Kidney epithelial cell (primary cell): Measurements from ENCODE around the gene RETREG1. TPM values are rescaled to one million over a fixed set of nuclear protein-coding genes. Genes with fewer than 3 reads are reported as not detected.
"Not testable (repeated sequence)": the region's sequence is repeated elsewhere in the genome, so short reads cannot be mapped to it uniquely, and the experiment has no call there.

Experiments
- DNase-seq: peaks from one replicate; pipeline ENCODE4 v3.0.0-alpha.2; 2010; ENCODE audit warnings: low read depth
- H3K27me3 ChIP-seq: 2 replicates; pipeline ENCODE4 v1.6.0; 2011; ENCODE audit warnings: low read length; ENCODE audit not compliant: control insufficient read depth, insufficient read depth
- H3K36me3 ChIP-seq: 2 replicates; pipeline ENCODE4 v1.5.1; 2011; ENCODE audit warnings: low read length; ENCODE audit not compliant: control insufficient read depth, insufficient read depth
- H3K4me3 ChIP-seq: 2 replicates; pipeline ENCODE4 v1.5.1; 2011; ENCODE audit warnings: low read depth, mild to moderate bottlenecking, control low read depth, low read length
- CTCF ChIP-seq: IDR thresholded peaks from 2 replicates; pipeline ENCODE4 v1.5.1; 2011; ENCODE audit warnings: mild to moderate bottlenecking, moderate library complexity, low read length, control low read depth, inconsistent platforms; ENCODE audit not compliant: insufficient read depth, poor library complexity, severe bottlenecking
- total RNA-seq: library from RNA; depleted of rRNA; stranded (reverse); fragments of >200 nt; gene quantifications from 2 replicates; pipeline ENCODE4 v1.2.3, GENCODE V29; 2015

Gene RETREG1
- total RNA-seq, 1 donor from 2014 or later = 14.8 TPM

- Histone ChIP-seq H3K36me3 (no peaks in the 10 kb centered on the region), H3K4me3 (no peak overlapping the region), H3K27me3 (no peaks in the 10 kb centered on the region)
- DNase-seq = no peak
- no peak for TF ChIP-seq CTCF
These were observed 44.2 kb upstream of the RETREG1 start for GRCh38 chr5:16660982-16661381.

- Histone ChIP-seq H3K4me3 (no peak overlapping the region), H3K36me3 (no peaks in the 10 kb centered on the region), H3K27me3 (no peaks in the 10 kb centered on the region)
- no peak for DNase-seq
- TF ChIP-seq CTCF = no peak
These were observed 42.7 kb upstream of the RETREG1 start for GRCh38 chr5:16659536-16659935.

- H3K4me3 ChIP-seq = no peak overlapping the region
- TF ChIP-seq CTCF = no peak
- no peak for DNase-seq
- H3K27me3 ChIP-seq = no peaks in the 10 kb centered on the region
- H3K36me3 ChIP-seq = no peaks in the 10 kb centered on the region
These were observed 39.9 kb upstream of the RETREG1 start for GRCh38 chr5:16656561-16657191.

- TF ChIP-seq CTCF = no peak
These were observed 38.0 kb upstream of the RETREG1 start for GRCh38 chr5:16654647-16655334.

GRCh38 chr5:16648739-16649138 is 31.9 kb upstream of the RETREG1 start:
- not testable (repeated sequence) for H3K4me3 ChIP-seq, DNase-seq, H3K36me3 ChIP-seq, H3K27me3 ChIP-seq

More at GRCh38 chr5:16654647-16655334, 38.0 kb upstream of the RETREG1 start:
- DNase-seq = no peak
- no peaks in the 10 kb centered on the region for H3K36me3 ChIP-seq
- no peaks in the 10 kb centered on the region for H3K27me3 ChIP-seq
- no peak overlapping the region for H3K4me3 ChIP-seq

- no peak for TF ChIP-seq CTCF
- no peak for DNase-seq
- H3K4me3 ChIP-seq = no peak overlapping the region
- no peaks in the 10 kb centered on the region for H3K36me3 ChIP-seq
- no peaks in the 10 kb centered on the region for H3K27me3 ChIP-seq
These were observed 27.6 kb upstream of the RETREG1 start for GRCh38 chr5:16644301-16644889.
